CD14-positive monocyte (primary cell): ENCODE measurements around the gene EIF1AD. TPM values are rescaled to one million over a fixed set of nuclear protein-coding genes. Genes with fewer than 3 reads are reported as not detected.

Experiments used
- DNase-seq, 3 donors: peaks; one replicate each; pipeline ENCODE4 v3.0.0-alpha.2; 2011 to 2022
- H2AFZ ChIP-seq: 2 replicates; pipeline ENCODE4 v1.6.0; 2012; ENCODE audit warnings: mild to moderate bottlenecking, low read depth, low read length, inconsistent platforms; ENCODE audit not compliant: insufficient read depth, poor library complexity, severe bottlenecking
- H3K27ac ChIP-seq, 2 donors: 1 replicate in 1 of 2; 2 replicates in 1 of 2; pipeline ENCODE4 v1.5.1; 2012 to 2013; ENCODE audit warnings: low read length in 2 of 2, control low read depth in 1 of 2, inconsistent platforms in 1 of 2, low read depth in 1 of 2, mild to moderate bottlenecking in 1 of 2
- H3K27me3 ChIP-seq, 2 donors: one replicate each; pipeline versions ENCODE4 v1.6.0 to v1.6.1; 2011 to 2013; ENCODE audit warnings: low read length in 2 of 2; ENCODE audit not compliant: control insufficient read depth in 2 of 2, insufficient read depth in 2 of 2
- H3K36me3 ChIP-seq, 2 donors: replicated peaks in 1 of 2; 1 replicate in 1 of 2; 2 replicates in 1 of 2; pipeline versions ENCODE4 v1.5.1 to v1.6.1; 2012 to 2013; ENCODE audit warnings: low read length in 2 of 2, control low read depth in 1 of 2, inconsistent platforms in 1 of 2, mild to moderate bottlenecking in 1 of 2; ENCODE audit not compliant: insufficient read depth in 2 of 2, control insufficient read depth in 1 of 2
- H3K4me1 ChIP-seq, 2 donors: 1 replicate in 1 of 2; 2 replicates in 1 of 2; pipeline versions ENCODE4 v1.5.1 to v1.6.1; 2012 to 2013; ENCODE audit warnings: low read length in 2 of 2, control low read depth in 1 of 2, inconsistent platforms in 1 of 2, mild to moderate bottlenecking in 1 of 2, moderate library complexity in 1 of 2; ENCODE audit not compliant: insufficient read depth in 2 of 2, control insufficient read depth in 1 of 2
- H3K4me2 ChIP-seq: replicated peaks from 2 replicates; pipeline ENCODE3; 2012; ENCODE audit warnings: low read length, moderate library complexity, mild to moderate bottlenecking; ENCODE audit not compliant: poor library complexity, severe bottlenecking; ENCODE audit errors: extremely low read depth
- H3K4me3 ChIP-seq, 3 experiments: fragments of 200-600 bp in 1 of 3; sonication (generic) in 1 of 3; replicated peaks in 1 of 3; 1 replicate in 2 of 3; 2 replicates in 1 of 3; pipeline ENCODE4 v1.5.1; 2011 to 2013; ENCODE audit warnings: low read length in 3 of 3, mild to moderate bottlenecking in 3 of 3, control low read depth in 2 of 3, low read depth in 2 of 3, inconsistent platforms in 1 of 3, moderate library complexity in 1 of 3
- H3K79me2 ChIP-seq: 2 replicates; pipeline ENCODE4 v1.6.0; 2012; ENCODE audit warnings: mild to moderate bottlenecking, control low read depth, inconsistent platforms, low read length, moderate library complexity; ENCODE audit not compliant: insufficient read depth
- H3K9ac ChIP-seq: 2 replicates; pipeline ENCODE4 v1.6.0; 2017; ENCODE audit warnings: low read length, mild to moderate bottlenecking; ENCODE audit not compliant: insufficient read depth, poor library complexity, severe bottlenecking
- H3K9me3 ChIP-seq, 2 donors: replicated peaks in 1 of 2; 1 replicate in 1 of 2; 2 replicates in 1 of 2; pipeline versions ENCODE4 v1.5.1 to v1.6.1; 2012 to 2013; ENCODE audit warnings: low read length in 2 of 2, control low read depth in 1 of 2; ENCODE audit not compliant: control insufficient read depth in 1 of 2, insufficient read depth in 1 of 2
- H4K20me1 ChIP-seq: 2 replicates; pipeline ENCODE4 v1.6.0; 2012; ENCODE audit warnings: mild to moderate bottlenecking, low read length, control low read depth, moderate library complexity; ENCODE audit not compliant: insufficient read depth
- H3K27ac Mint-ChIP-seq, 7 donors: one replicate each; pipeline ENCODE4 v1.8.0; 2020; ENCODE audit warnings: mild to moderate bottlenecking in 7 of 7, mixed read lengths in 7 of 7, moderate library complexity in 6 of 7, inconsistent platforms in 2 of 7
- H3K27me3 Mint-ChIP-seq, 3 donors: one replicate each; pipeline ENCODE4 v1.8.0; 2021 to 2022; ENCODE audit warnings: low read depth in 3 of 3, mild to moderate bottlenecking in 3 of 3, mixed read lengths in 3 of 3, moderate library complexity in 3 of 3, inconsistent platforms in 1 of 3
- H3K36me3 Mint-ChIP-seq, 2 donors: one replicate each; pipeline ENCODE4 v1.8.0; 2020; ENCODE audit warnings: mixed read lengths in 2 of 2, inconsistent platforms in 1 of 2, mild to moderate bottlenecking in 1 of 2
- H3K4me1 Mint-ChIP-seq: one replicate; pipeline ENCODE4 v1.8.0; 2020; ENCODE audit warnings: mild to moderate bottlenecking, mixed read lengths
- H3K4me3 Mint-ChIP-seq, 2 donors: one replicate each; pipeline ENCODE4 v1.8.0; 2020; ENCODE audit warnings: mild to moderate bottlenecking in 2 of 2, mixed read lengths in 2 of 2, moderate library complexity in 1 of 2
- H3K9me3 Mint-ChIP-seq, 7 donors: one replicate each; pipeline ENCODE4 v1.8.0; 2020 to 2022; ENCODE audit warnings: mixed read lengths in 7 of 7, mild to moderate bottlenecking in 6 of 7, moderate library complexity in 6 of 7, inconsistent platforms in 2 of 7
- CTCF ChIP-seq: fragments of 200-600 bp; IDR thresholded peaks from one replicate; pipeline ENCODE4 v1.8.0; 2022; ENCODE audit warnings: antibody characterized with exemption, mild to moderate bottlenecking
- WGBS: methylation state at CpG from one replicate; pipeline ENCODE4 v1.1.5; 2013; ENCODE audit warnings: missing lambda C conversion rate; ENCODE audit not compliant: insufficient coverage; 5-methylcytosine and 5-hydroxymethylcytosine counted together
- intact Hi-C, 2 donors: fragments of 100-400 bp; cut with micrococcal nuclease; formaldehyde crosslinking; loops; one replicate each; pipeline versions ENCODE4 v1.15.0 to v1.15.1; 2023
- polyA plus RNA-seq, 3 donors: library from polyadenylated mRNA; depleted of rRNA in 1 of 3; unstranded in 2 of 3; stranded (reverse) in 1 of 3; fragments of 300-500 nt in 2 of 3; fragments of >200 nt in 1 of 3; fragmentation: Illumina TruSeq in 2 of 3; gene quantifications; 1 replicate in 2 of 3; 2 replicates in 1 of 3; pipeline ENCODE4 v1.2.3, GENCODE V29; 2012 to 2021

The EIF1AD gene
- polyA plus RNA-seq, 3 donors = 16.4 to 23.1 (median 18.2) TPM

- no peak overlapping the region for H2AFZ ChIP-seq
- H4K20me1 ChIP-seq = peaks cover 28% of the 10 kb centered on the region
- H3K27me3 ChIP-seq = no peaks in the 10 kb centered on the region
- no peak overlapping the region for H3K4me2 ChIP-seq
- H3K36me3 ChIP-seq = peaks cover 70 to 80% of the 10 kb centered on the region in 2 donors
- 97% methylated on average over 24 of the region's 30 CpGs for WGBS
- Mint-ChIP-seq H3K4me1 (peaks cover 24% of the 10 kb centered on the region), H3K4me3 (no peak overlapping the region), H3K36me3 (peaks cover 78 to 84% of the 10 kb centered on the region in 2 donors), H3K27me3 (no peaks in the 10 kb centered on the region), H3K9me3 (no peaks in the 10 kb centered on the region), H3K27ac (peak overlapping the region in 1 of 7 donors; percentile 5)
- H3K9ac ChIP-seq = no peak overlapping the region
- H3K27ac ChIP-seq = no peak overlapping the region
- TF ChIP-seq CTCF = no peak
- no peak for DNase-seq
- H3K4me1 ChIP-seq = peaks cover 15 to 23% of the 10 kb centered on the region in 2 donors
- no peak overlapping the region for H3K4me3 ChIP-seq
- intact Hi-C loops = no loop called here
- no peaks in the 10 kb centered on the region for H3K9me3 ChIP-seq
- peaks cover 26% of the 10 kb centered on the region for H3K79me2 ChIP-seq
Observed at GRCh38 chr11:65967329-65967934, 34.5 kb downstream of the EIF1AD start.

- no peak overlapping the region for H2AFZ ChIP-seq
- no peak for TF ChIP-seq CTCF
- no peaks in the 10 kb centered on the region for H3K9me3 ChIP-seq
- H3K4me1 ChIP-seq = peaks cover 19 to 27% of the 10 kb centered on the region in 2 donors
- H3K4me3 ChIP-seq = no peak overlapping the region
- H3K36me3 ChIP-seq = peaks cover 66 to 72% of the 10 kb centered on the region in 2 donors
- Mint-ChIP-seq H3K27ac (peak overlapping the region in 3 of 7 donors; percentile 1 to 87 (median 51)), H3K27me3 (no peaks in the 10 kb centered on the region), H3K9me3 (no peaks in the 10 kb centered on the region), H3K4me3 (no peak overlapping the region), H3K36me3 (peaks cover 71 to 76% of the 10 kb centered on the region in 2 donors), H3K4me1 (peaks cover 28% of the 10 kb centered on the region)
- intact Hi-C loops = no loop called here
- no peak overlapping the region for H3K9ac ChIP-seq
- WGBS = 99% methylated on average over 34 of the region's 36 CpGs
- DNase-seq = no peak
- no peak overlapping the region for H3K4me2 ChIP-seq
- no peak overlapping the region for H3K27ac ChIP-seq
- H3K79me2 ChIP-seq = peaks cover 35% of the 10 kb centered on the region
- peaks cover 22% of the 10 kb centered on the region for H4K20me1 ChIP-seq
- no peaks in the 10 kb centered on the region for H3K27me3 ChIP-seq
Observed at GRCh38 chr11:65965986-65966762, 35.8 kb downstream of the EIF1AD start.
